ENCODE measurements around the gene PGM5.

Gene PGM5

DNA sequence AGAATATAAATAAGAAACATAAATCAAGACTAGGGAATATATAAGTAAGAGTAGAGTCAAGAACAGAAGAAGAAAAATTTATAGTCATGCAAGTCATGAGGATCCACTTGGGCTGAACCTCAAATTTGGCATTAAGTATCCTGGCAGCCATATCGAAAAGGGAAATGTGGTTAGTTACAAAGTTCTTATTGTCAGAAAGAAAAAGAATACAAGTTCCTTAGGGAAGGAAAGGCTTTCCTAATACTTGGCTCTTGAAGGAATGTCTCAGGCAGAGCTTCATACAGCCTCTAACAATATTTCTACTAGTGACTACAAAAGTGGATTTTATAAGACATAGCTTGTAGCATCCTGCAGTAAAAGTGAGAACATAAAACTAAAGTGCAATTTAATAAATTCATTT is 138.8 kb downstream of the PGM5 start:
- DNase-seq (ENCODE audit: low read depth in 2 of 2): no peak

DNA sequence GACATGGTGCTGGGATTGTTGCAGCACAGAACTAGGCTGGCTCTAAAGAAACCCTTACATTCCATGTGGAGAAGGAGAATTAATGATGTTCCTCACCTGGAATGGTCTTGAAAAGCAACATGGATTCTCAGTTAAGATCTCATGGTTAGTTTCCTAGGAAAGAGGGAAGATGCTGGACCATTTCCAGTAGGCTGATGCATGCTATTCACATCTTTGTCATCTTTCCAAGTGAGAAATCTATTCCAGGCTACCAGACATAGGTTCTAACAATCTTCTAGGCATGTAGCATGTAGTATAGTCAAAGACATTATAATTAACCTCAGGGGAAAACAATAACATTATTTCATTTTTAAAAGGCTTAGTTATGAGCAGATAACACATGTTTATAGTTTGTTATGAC is 139.9 kb downstream of the PGM5 start:
- DNase-seq (ENCODE audit: low read depth in 2 of 2): no peak

DNA sequence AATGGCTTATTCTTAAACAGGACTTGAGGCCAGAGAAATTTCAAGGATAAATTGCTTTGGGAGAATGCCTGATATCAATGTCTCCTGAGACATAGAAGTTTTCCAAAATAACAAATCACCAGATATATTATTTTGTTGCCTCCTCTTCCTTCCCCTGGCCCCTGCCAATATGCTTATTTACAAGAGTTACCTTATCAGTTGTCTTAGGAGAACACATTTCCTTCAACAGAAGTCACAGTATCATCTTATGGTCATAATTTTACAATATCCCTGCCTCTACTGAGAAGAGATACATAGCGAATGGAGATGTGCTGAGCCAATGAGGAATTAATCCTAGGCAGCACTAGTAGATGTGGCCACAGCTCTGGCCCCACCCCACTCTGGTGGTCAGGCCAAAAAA is 141.2 kb downstream of the PGM5 start:
- DNase-seq (ENCODE audit: low read depth in 2 of 2): no peak

DNA sequence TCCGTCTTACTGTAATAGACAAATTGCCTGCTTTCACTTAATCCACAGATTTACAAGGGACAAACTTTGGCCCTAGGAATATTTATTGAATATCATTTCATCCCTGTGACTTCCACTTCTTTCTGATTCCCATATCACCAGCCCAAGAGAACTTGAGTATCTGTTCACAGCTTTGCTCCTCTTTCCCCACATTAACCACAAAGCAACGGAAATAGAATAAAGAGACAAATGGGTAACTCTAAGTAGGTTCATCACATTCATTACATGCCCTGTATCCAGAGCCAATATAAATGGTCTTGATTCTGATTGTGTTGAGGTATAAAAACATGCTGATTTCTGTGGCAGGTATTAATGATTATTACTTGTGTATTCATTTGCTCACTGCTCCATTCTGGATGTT is 142.4 kb downstream of the PGM5 start:
- DNase-seq (ENCODE audit: low read depth in 2 of 2): no peak

DNA sequence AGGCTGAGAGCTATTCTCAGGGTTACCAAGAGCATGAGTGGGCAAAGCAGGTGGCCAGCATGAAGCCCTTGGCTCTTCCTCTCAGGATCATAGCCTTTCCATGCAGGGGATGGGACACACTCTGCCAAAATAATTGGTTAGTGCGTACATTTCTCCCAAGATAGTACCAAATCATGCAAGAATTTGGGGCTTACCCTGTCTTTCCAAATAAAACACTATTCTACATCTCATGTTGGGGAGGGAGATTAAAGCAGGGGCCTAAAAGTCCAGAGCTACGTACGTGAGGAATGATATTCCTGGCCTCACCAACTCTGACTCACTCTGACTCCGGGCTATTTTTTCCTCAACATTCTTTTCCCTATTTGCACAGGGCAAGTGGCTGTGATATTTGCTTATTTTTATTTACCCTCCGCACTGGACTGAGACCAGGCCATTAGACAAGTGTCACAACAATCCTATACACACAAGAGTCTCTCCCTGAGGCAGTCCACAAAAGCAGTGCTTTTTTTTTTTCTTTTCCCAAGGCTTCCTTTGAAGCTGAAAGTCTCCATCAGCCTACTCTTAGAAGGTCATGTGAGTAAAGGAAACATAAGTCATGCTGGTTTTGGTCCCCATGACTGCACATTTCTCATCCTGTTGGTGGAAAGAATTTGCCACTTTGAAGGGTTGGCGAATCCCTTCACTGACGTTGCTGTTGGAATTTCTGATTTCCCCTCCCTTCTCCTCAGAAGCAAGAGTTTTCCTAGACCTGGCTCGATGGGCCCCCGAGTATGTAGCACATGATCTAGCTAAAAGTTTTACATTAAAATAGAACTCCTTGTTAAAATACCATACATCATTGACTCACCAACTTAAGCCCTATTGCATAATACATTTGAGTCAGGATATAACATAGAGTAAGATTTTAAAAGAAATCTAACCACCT is 144.3 kb downstream of the PGM5 start:
- DNase-seq (ENCODE audit: low read depth in 2 of 2): no peak

DNA sequence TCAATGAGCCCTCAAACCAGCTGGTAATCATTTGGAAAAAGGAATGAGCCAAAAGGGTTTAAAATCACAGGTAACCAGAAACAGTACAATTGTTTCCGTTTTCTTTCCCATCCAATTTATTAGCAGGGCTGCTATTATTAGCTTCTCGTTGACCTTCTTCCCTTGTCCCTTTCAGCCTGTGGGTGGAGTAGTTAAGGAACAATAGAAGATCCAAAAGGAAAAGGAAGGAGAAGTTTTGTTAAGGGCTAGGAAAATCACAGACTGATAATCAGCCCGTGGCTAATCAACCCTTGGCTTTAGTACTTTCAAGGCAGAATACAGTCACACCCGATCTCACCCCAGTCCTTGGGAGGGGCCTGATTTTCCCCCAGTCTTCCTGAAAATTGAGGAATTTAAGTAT is 145.9 kb downstream of the PGM5 start:
- DNase-seq (ENCODE audit: low read depth in 2 of 2): no peak

DNA sequence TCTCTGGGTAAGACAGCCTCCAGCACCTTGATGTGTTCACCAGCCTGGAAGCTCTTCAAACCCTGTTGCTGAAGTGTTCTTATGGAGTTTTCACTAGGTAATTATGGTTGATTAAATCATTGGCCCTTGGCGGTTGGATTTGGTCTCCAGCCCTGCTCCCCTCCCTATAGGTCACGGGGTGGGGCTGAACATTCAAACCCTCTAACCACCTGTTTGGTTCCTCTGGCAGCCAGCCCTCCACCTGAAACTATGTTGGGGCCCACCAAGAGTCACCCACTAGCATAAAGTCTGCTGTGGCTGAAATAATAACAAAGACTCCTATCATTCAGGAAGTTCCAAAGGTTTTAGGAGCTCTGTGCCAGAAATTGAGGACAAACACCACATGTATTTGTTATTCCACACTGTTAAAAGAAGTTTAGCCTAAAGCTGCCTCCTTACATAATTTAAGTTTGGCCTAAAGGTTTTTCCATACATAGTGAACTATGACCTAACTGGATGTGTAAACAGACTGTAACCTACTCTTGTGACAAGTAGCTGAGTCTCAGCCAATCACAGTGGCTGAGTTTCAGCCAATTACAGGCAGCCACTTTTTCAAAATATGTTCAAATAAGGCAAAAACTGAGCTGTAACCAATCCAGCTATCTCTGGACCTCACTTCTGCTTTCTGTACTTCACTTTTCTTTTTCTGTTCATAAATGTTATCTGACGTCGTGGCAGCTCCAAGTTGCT is 149.4 kb downstream of the PGM5 start:
- DNase-seq (ENCODE audit: low read depth in 2 of 2): no peak

DNA sequence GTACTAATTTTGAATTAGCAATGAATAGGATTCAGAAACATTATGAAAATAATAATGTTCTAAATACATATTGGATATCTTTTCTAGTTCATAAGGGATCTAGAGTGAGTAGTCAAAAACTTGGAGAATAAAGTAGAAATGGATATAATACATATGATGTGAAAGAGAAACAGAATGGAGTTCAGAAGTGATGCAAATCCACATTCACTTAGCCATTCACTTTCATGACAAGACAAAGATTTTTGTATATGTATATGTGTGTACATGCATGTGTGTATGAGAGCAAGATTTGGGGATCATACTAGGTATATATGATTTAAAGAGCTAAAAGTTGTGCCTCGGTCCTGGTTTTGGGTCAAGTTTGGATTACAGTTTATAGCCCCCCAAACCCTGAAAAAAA is 150.1 kb downstream of the PGM5 start:
- no peak for DNase-seq (ENCODE audit: low read depth in 2 of 2)

DNA sequence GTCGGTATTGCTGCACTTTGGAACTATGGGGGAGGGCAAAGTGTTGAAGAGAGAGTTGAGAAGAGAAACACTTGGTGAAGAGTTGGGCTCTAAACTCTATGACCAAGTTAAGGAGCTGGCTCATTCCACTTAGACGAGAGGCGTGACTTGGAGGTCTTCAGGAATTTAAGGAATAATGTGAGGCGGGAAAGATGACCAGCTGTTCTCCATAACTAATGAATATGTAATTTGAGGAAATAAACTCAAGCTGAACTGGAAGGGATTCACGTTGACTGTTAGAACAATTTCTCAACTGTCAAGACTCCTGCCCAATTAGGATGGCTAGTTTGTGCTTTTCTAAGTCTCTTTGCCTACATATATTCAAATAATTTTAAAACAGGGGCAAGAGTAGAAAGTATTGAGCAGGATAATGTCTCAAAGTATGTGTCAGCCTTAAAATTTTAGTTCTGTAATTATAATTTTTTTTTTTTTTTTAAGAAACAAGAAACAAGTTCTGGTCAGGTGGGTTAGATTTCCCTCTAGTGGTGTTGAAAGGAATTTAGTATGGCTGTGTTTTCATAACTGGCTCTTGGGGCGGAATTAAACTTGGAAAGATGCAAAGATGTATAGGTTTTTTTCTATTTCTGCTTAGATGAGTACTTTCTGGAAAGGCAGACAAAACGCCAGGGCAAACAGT is 150.9 kb downstream of the PGM5 start:
- DNase-seq (ENCODE audit: low read depth in 2 of 2): no peak

DNA sequence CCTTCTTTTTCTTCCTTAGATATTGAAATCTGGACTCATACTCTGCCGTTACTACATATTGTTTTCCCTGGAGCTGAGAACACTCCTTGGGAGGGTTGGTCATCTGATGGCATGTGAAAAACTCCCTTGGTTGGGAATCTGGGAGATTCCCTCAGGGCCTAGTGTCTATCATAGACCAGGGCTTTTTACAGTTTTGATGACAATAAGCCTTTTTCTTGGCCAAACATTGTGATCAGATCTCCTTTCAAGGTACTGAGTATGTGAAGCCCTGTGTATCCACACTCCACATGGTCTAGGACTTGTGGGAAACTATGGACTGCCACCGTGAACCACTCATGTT is 151.4 kb downstream of the PGM5 start:
- no peak for DNase-seq (ENCODE audit: low read depth in 2 of 2)

DNA sequence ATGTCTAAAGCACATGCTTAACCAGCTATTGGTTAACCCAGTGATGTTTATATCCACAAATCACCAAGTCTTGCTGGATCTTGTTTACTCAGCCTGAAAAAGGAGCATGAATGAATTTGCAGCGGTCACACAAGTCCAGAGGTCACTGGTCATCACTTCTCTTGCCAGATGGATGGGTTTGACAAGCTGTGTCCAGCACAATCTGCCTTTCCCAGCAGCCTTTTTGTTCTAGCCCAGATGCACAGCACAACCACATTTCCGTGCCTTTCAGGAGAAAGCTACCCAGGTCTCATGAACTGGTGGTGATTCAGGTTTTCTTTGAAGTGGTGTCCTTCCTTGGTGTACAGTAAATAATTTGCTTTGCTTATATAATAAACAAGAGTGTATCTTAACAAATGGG is 152.1 kb downstream of the PGM5 start:
- DNase-seq (ENCODE audit: low read depth in 2 of 2): no peak

DNA sequence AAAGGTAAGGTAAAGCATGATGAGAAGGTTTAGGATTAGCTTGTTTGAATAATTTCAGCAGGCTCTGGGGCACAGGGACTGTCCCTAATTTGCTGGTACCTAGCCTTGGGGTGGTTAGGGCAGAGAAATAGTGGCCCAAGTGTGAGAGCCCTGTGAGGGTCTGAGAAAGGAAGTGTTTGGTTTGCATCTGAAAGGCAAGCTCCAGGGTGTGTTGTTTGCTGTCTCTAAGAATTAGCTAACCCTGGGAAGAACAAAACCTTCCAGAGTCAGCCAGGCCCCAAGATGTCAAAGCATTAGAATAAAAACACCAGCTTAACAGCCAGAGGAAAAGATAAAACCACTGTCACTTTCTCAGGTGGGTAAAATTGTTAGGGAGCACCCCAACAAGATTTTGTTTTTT is 153.3 kb downstream of the PGM5 start:
- DNase-seq (ENCODE audit: low read depth in 2 of 2): no peak

DNA sequence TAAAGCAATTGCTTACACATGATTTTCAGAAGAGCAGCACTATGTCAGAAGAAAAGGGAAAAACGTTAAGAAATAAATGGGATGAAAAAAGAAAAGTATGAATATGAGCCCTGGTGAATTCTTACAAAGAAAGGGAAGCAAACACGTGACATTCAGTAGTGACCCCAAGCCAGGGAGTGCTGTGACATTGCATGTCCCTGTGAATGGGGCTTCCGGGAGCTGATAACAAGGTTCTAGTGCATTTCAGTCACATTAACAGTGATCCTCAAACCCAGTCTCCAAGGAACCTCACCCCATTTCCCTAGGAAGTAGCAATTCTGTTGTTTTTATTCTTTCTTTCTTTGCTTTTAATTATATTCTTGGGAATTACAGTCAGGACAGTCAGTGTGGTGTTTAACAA is 157.0 kb downstream of the PGM5 start:
- DNase-seq (ENCODE audit: low read depth in 2 of 2): no peak

DNA sequence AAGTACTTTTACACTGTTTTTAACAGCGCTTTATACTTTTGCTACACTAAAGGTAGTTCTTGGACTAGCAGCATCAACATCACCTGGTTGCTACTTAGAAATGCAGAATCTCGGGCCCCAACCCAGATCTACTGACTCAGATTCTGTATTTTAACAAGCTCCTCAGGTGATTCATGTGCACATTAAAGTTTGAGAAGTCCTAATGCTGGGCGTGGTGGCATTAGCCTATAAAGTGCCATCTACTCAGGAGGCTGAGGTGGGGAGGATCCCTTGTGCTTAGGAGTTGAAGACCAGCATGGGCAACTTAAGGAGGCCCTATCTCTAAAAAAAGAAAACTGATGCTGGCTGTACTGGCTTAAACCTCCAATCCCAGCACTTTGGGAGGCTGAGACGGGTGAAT is 157.6 kb downstream of the PGM5 start:
- no peak for DNase-seq (ENCODE audit: low read depth in 2 of 2)

DNA sequence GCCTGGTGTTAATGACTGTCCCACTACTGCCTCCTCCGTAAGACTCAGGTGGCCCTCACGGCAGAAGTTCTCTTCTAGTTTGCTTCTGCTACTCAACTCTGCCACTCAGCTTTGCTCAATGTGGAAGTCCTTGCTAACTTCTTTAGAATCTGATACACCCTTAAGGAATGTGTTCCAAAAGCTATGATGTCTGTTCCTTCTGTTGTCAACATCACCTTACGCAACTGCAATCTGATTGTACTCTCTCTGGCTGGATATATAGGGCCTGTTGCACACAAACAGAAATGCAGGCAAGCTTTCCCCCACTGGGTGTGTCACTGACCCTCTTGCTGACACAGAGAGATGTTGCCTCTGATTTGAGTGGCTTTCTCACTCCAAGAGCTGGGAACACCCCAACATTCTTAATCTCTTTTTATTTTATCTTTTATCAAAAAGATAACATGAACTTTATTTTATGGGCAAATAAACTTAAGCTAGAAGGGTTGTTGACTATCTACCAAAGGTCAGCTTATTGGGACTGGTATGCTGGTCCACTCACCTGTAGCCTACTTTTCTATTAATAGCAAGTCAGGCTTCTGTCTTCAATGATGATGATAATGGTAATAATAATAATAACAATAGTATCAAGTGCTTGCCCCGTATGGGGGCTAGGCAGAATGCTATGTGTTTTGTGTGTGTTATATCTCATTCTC is 159.1 kb downstream of the PGM5 start:
- no peak for DNase-seq (ENCODE audit: low read depth in 2 of 2)

DNA sequence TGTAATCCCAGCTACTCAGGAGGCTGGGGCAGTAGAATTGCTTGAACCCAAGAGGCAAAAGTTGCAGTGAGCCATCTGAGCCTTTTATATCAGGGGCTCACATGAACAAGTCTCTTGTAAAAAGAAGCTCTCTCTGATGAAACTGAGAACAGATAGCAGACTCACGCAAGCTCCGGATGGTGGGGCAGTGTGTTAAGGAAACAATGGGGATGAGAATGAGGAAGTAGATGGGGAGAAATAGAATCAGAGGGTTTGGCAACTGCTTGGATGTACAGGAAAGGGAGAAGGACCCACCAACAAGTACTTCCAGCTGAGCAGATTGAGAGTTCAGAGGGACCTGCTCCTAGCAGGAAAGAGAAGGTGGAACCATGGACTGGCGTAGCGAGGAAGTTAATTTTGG is 165.7 kb downstream of the PGM5 start:
- DNase-seq (ENCODE audit: low read depth in 2 of 2): no peak

DNA sequence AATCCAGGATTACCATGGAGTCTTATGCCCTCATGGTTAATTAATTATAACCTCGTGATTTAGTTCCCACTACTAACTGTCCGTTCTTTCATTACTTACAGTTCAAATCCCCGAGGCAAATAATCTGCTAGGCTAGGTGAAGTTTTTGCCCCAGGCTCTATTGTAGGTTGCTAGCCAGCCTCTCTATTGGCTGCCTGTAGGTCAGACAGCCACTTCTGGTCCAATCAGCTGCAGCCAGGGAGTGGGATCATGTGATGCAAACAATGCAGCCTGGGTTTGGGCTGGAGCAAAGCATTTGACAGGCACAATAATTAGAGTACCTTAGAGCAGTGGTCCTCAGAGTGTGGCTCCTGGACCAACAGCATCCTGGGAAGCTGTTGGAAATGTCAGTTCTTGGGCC is 166.5 kb downstream of the PGM5 start:
- DNase-seq (ENCODE audit: low read depth in 2 of 2): no peak

DNA sequence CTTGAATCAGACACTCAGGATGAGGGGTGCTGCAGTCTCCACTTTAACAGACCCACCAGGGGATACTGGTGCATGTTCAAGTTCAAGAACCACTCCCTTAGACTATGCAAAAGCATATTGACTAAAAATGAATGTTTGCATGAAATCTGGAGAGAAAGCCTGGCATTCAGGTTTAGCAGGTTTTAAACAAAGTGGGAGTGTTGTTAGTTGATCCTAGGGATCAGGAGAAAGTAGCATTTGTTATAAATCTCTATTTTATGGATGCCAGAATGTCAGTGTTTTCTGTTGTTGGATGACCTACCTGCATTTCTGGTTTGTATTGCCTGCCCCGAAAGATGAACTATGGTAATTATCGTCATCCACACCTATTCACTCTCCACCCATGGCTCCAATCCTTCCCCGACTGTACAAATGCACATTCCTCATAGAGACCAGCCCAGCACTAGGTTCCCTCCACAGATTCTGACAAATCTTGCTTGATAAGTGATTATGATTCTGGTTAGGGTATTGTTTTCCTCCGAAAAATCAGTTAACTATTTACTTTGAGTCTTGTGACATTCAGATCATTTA is 167.0 kb downstream of the PGM5 start:
- no peak for DNase-seq (ENCODE audit: low read depth in 2 of 2)

DNA sequence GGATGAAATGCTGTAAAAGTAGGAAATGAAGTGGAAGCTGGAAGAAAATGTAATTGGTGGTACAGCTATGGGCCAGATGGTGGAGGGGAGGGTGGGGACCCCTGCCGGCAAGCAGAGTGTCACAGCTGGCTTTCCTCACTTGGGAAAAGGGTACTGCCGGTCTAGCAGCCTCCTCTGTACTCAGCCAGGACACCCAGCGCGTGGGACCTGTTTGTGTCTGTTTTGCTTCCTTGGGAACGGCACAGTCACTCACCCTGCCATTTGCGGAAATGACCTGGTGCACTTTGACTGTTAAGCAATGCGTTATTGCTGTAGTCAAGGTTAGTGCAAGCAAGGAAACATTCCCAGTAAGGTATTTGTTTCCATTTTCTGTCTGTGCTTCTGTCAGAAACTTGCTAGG is 174.2 kb downstream of the PGM5 start:
- DNase-seq (ENCODE audit: low read depth in 2 of 2): no peak

DNA sequence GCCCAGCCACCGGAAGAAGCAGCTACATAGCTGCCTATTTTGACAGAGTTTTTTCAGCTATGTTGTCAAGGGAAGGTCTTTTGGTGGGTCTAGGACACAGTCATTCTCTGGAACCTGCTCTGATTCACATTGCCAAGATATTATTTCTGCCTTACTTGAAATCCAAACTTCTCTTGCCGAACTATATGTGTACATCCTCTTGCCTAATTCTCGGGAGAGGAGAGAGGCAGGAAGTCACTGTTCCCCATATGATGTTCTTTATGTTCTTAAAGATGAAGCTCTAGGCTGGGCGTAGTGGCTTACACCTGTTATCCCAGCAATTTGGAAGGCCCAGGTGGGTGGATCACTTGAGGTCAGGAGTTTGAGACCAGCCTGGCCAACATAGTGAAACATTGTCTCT is 175.7 kb downstream of the PGM5 start:
- DNase-seq (ENCODE audit: low read depth in 2 of 2): no peak

DNA sequence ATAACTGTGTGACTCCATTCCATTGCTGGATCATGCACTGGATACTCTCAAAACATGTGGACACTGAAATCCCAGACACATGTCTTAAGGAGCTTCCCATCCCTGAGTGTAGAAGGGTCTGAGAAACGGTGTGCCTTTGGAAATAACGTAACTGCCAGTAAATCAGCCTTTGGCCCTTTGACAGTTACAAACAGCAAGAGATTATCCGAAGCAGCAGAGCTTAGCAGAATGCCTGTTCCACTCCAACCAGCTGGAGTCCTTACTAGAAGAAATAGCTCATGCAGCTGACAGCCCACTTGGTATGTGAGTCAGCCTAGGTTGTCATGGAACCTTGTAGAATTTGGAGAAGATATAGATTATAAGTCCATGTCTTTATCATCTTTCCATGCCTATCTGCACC is 177.3 kb downstream of the PGM5 start:
- DNase-seq (ENCODE audit: low read depth in 2 of 2): no peak

Measured in stimulated activated CD8-positive, alpha-beta memory T cell treated with anti-CD3 and anti-CD28 coated beads, Interleukin-7, amount 100 ng/mL, for 4 hours (primary cell).